Ecto neural progenitor cell (in vitro differentiated cells): Measurements from ENCODE around the gene SERPINB12.

Experiments
- DNase-seq: peaks from one replicate; pipeline ENCODE4 v3.0.0-alpha.2; 2018; ENCODE audit warnings: low spot score

The SERPINB12 gene

DNA sequence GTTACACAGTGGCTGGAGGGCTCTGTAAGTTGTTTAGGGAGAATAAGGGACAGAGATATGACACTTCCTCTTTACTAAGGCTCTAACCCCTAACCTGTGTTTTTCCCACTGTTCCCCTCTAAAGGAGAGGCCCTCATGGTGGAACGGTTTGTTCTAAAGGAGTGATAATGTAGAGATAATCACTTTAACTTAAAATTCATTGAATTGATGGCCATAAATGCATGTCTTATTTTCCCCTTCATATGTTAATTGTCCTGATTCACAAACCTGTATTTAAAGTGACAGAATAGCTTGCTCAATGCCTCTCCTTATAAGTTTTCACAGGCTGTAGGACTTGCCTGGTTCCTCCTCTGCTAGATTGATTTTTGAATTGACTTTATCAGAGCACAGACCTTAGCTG lies at the start of gene SERPINB12:
SERPINB12 (plus strand) TSS at position 301 of the 400 bp plus-strand sequence. CDS start 13,791 bp downstream, outside the sequence.
- DNase-seq = no peak

DNA sequence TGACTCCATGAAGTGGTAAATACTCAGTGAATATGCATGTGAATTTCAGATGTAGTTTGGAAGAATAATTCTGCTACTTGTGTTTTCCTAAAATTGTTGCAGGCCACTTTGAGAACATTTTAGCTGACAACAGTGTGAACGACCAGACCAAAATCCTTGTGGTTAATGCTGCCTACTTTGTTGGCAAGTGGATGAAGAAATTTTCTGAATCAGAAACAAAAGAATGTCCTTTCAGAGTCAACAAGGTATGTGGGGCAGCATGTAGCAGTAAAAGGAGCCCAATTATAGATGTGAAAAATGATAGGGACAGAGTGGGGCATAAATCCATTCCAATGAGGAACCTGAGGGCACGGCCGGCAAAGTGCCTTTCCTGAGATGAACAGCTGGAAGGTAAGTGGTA lies 49.3 kb upstream of the SERPINB12 start:
- no peak for DNase-seq

DNA sequence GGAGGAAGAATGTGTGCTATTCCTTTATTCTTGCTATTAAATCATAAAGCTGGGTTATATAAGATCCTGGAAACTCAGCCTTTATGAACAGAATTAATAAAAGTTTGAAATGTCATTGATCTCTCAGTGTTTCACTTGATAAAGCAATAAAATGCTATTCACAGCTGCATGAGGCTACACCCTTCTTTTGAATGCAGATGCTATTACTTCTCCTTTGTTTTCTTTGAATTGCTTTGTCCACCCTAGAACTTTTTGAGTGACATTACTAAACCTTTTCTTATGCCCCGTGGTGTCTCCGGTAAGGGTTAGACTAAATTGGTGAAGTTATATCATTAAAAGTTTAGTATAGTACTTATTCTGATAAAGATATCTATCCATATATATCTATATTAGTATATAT lies 46.5 kb upstream of the SERPINB12 start:
- no peak for DNase-seq

DNA sequence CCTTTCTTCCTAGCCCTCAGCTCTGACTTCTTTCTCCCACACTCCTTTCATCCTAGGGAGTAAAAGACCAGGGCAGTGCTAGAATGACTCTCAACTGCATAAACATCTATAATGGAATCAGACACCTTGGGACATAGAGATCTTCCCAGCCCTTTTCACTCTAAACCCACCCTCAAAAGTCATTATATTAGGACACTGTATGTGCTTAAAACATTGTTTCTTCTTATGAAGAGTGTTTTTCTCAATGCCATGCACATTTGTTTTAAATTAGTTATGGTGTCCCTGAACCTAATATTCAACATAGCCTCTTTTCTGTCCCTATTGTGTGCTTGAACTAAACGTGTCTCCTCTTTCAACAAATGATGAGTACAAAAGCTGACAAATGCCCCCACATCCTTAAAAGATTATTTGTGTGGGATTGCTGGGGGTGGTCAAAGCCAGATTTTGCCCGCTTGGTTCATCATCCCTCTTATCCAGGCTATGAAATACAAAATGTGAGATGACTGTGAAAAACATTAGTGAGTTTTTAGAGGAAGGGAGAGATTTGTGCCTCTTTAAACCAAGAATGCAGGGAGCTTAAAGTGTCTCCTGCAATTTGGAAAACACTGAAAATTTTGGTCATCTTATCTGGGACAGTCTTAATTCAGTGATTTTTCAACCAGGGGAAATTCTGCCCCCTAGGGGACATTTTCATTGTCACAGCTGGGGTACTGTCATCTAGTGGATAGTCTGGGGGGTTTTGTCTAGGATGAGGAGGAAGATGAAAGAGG lies 36.4 kb upstream of the SERPINB12 start:
- no peak for DNase-seq

DNA sequence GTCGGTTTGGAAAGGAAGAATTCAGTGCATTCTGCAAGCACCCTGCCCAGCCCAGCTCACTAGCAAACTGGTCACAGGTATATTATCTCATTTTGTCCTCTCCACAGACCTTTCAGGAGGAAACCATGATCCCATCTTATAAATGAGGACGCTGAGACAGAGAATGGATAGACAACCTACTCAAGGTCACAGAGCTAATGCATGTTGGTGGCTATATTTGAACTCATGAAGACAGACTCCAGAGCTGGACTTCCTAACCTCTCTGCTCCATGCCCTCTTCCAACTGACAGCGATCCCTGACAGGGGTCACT lies 35.9 kb upstream of the SERPINB12 start:
- DNase-seq = no peak

GRCh38 chr18:63508596-63508995 lies 33.6 kb upstream of the SERPINB12 start:
- no peak for DNase-seq

DNA sequence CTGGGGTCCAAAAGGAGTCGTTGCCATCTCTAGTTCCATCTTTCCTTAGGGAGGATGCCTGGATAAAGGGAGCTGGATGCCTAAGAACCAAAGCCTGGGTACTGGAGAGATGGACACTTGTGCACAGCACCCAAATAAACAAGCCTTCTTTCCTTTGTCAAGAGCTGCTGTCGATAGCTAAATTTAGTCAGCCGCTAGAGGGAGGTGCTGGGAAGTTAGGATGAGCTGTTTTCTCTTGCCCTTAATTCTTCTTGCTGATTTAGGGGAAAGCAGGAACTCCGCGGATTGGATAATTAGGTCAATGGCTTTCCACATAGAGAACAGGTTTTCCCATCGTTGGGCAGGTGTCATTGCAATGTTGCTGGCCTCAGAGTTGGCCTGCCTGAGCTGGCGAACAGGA lies 30.9 kb upstream of the SERPINB12 start:
- DNase-seq = peak; percentile 55

- no peak for DNase-seq
Measured at GRCh38 chr18:63514326-63514725, 27.8 kb upstream of the SERPINB12 start.

- DNase-seq = no peak
Measured at GRCh38 chr18:63514888-63515678, 27.1 kb upstream of the SERPINB12 start.

DNA sequence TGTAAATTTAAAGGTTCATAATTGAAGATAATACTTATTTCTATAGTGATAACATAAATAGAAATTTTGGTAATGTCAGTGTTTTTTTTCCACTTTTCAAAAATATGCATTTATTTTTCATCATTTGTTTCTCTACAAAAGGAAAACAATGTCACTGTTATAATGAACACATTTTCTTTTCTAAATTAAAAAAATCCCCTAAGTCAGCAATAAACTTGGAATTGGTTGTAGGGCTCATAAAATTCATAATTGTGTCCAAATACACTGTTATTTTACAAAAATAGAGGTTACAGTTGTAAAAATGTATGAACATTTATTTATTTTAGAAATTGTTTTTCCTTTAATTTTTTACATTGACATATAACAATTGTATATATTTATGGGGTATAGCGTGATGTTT lies 26.4 kb upstream of the SERPINB12 start:
- no peak for DNase-seq

DNA sequence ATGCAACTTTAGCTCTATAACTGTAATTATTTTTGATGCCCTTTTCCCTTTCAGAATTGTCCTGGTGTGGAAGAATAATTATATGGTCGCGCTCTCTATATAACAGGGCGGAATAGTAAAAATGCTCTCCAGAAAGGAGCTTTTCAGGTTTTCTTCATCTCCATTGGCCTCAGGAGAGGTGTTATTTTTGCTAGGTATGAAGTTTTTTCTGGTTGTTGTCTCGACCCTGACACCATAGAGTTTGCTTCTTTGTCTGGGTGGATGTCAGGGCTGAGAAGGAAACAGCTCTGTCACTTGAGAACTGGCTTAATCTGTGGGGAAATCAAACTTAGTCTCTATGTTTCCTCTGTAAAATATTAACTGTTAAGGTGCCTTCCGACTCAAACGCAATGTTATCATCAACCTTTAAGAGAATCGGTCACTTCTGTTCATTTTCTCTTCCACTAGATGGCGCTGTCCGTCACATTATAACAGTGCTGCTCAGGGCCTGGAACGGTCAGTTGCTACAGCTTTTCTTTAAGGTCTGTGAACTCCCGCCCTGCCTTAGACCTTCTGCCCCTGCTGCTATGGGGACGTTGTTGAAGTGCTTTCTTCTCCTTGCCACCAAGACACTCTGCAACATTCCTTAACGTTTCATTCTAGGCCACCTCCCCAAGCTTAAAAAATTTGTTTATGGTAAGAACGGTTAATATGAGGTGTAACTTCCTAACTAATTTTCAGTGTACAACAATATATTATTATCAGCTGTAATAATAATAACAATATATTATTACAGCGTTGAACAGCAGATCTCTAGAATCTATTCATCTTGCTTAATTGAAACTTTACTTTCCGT lies 23.8 kb upstream of the SERPINB12 start:
- peak; percentile 65 for DNase-seq

GRCh38 chr18:63520053-63520685 lies 22.0 kb upstream of the SERPINB12 start:
- no peak for DNase-seq

DNA sequence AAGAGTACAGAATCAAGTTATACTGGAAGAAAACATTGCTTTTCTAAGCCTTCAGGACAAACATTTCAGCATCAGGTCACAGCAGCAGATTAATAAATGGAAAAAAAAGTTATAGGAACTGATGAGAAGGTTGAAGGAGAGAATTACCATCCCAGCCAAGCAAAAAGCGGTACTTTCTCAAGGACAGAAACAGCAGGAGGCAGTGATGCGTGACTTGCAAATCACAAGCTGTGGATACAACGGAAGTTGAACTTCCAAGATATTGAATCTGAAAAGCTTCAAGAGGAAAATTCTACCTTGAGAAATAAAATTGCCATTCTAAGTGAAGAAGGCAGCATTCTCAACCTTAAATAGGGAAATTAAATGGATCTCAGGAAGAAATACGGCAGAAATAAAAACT lies 18.5 kb upstream of the SERPINB12 start:
- no peak for DNase-seq

- DNase-seq = no peak
Measured at GRCh38 chr18:63527251-63527650, 14.9 kb upstream of the SERPINB12 start.

GRCh38 chr18:63528863-63529492 lies 13.2 kb upstream of the SERPINB12 start:
- no peak for DNase-seq

GRCh38 chr18:63532471-63532870 lies 9.7 kb upstream of the SERPINB12 start:
- no peak for DNase-seq

DNA sequence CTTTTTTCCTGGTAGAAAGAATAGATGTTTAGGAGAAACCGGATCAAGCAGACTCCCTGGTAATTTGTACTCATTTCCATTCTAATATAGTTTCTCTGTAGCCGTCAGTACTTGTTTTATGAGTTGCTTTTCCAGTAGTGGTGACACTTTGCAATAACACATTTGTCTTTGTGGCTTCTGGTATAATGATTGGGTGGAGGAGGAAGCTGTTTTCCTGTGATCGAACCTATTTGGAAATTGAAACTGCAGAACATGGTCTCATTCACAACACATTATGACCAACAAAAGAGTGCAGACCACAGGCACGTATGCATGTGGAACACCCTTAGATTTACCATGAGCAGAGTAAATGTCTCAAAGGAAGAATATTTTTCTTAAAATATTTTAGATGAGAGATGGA lies 7.6 kb upstream of the SERPINB12 start:
- no peak for DNase-seq

DNA sequence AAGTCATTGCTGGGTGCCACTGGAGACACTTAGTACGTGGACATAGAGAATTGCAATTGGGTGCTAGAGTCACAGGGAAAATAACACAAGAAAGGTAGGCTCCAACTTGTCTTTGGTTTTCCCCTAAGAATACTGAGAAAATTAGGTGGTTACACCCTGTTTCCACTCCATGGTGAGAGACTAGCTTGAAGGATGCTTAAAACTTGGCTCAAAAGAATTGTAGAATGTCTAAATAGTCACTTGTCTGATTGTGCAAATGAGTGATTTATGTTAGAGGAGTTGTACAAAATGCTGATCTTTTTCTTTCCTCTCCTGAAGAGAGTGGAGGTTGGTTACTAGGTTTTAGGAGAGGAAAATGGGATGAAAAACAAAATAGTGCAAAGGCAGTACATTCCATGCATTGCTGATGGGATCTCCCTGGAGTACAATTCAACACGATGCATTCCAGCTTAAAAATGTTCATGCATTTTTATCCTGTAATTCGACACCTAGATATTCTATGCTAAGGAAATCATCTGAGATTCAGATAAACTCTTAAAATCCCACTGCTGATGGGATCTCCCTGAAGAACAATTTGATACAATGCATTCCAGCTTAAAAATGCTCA lies 2.2 kb upstream of the SERPINB12 start:
- no peak for DNase-seq

- no peak for DNase-seq
Measured at GRCh38 chr18:63544017-63544416, 1.8 kb downstream of the SERPINB12 start.

DNA sequence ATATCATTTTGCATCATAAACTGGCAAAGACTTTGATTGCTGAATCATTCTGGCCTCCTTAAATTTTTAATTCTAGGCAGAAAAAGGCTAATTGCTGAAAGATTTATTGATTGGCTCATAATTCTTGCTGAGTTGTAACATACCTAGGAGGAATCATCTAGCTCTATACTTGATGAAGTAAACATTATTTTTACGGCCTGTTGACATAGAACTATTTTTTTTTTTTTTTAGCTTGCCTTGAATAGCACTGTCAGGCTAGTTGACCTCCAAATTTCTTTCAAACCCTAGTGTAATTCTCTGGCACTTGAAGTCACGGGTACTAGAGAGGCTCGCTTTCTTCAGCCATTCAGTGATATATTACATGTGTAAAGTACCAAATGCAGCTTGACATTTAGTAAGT lies 2.8 kb downstream of the SERPINB12 start:
- DNase-seq = no peak

DNA sequence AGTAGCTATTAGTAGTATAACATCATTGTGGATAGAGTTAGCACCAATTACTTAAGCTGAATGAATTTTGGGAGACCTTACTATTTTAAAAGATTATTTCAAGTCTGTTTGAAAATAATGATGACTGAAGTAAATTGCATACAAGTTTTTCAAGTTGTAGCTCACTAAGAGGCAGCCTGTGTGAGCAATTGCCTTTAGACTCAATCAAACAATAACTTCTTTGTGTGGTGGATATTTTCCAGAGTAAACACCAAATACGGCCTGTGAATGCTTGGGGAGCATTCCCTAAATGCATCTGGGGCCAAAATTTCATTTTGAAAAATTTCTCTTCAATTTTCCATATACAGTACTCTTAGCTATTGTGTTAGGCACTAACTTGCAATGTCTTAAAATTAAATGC lies 7.9 kb downstream of the SERPINB12 start:
- no peak for DNase-seq
